DND-41 (cell line): ENCODE results near the gene NUP85.

Experiments used
- EZH2 ChIP-seq: IDR thresholded peaks from 3 replicates; pipeline ENCODE4 v1.6.1; 2012; ENCODE audit warnings: borderline replicate concordance, low read depth, mild to moderate bottlenecking, moderate library complexity, low read length, inconsistent platforms; ENCODE audit not compliant: severe bottlenecking
- TF ChIP-seq, protein P1 (sequence below): IDR thresholded peaks from 2 replicates; pipeline ENCODE4 v1.5.1; 2012; ENCODE audit warnings: borderline replicate concordance, low read length, moderate library complexity, mild to moderate bottlenecking; ENCODE audit not compliant: poor library complexity, severe bottlenecking; ENCODE audit errors: extremely low read depth

DNA sequence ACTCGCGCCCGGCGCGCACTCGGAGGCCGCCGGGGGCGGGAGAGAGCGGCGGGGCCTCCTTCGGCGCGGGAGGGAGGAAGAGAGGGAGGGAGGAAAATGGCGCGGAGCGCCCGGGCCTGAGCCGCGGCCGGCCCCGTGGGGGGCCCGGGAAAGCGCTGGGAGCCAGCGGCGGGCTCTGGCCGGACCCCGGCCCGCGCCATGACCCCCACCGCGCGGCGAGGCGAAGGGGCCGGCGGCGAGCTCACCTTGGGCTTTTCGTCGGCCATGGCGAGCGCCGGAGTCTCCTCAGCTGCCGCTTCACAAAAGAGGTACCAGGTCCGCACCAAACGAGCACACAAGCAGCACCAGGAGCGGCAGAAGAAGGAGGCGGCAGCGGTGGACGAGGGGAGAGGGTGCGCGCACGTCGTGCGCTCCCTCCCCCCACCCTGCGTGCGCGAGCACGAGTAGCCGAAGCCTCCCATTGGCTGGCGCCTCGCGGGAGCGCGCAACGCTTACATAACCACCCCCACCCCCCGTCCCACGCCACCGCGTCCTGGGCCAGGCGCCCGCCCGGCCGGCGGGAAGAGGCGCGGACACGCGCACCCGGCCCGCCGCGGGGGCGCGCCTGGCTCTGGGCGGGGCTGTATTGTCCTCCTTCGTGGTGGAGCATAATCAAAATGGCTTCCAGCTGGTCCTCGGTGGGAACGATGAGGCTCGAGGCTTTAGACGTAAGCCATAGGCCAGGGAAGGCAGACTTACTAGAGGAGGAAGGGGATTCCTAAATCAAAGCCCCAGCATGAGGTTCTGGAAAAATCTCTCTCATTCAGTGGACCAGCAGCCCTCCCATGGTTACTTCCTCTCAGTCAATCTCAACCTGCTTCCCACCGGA, 22.7 kb upstream of the NUP85 start, which contains the start of gene SUMO2:
- TF ChIP-seq, protein P1, sequence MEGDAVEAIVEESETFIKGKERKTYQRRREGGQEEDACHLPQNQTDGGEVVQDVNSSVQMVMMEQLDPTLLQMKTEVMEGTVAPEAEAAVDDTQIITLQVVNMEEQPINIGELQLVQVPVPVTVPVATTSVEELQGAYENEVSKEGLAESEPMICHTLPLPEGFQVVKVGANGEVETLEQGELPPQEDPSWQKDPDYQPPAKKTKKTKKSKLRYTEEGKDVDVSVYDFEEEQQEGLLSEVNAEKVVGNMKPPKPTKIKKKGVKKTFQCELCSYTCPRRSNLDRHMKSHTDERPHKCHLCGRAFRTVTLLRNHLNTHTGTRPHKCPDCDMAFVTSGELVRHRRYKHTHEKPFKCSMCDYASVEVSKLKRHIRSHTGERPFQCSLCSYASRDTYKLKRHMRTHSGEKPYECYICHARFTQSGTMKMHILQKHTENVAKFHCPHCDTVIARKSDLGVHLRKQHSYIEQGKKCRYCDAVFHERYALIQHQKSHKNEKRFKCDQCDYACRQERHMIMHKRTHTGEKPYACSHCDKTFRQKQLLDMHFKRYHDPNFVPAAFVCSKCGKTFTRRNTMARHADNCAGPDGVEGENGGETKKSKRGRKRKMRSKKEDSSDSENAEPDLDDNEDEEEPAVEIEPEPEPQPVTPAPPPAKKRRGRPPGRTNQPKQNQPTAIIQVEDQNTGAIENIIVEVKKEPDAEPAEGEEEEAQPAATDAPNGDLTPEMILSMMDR = peak; percentile 27
- TF ChIP-seq EZH2 = no peak
